HG02973 (cell line): Measurements from ENCODE around the gene SDE2.
A peak's percentile ranks its signal among the peaks of the same experiment; 100 is the strongest.
"Not testable (repeated sequence)": the region's sequence is repeated elsewhere in the genome, so short reads cannot be mapped to it uniquely, and the experiment has no call there.

Source experiments
- ATAC-seq: cut with Tn5 transposase; IDR thresholded peaks from one replicate; pipeline ENCODE4 v1.9.1; 2021; ENCODE audit warnings: moderate library complexity; ENCODE audit not compliant: unreplicated experiment

Gene SDE2

DNA sequence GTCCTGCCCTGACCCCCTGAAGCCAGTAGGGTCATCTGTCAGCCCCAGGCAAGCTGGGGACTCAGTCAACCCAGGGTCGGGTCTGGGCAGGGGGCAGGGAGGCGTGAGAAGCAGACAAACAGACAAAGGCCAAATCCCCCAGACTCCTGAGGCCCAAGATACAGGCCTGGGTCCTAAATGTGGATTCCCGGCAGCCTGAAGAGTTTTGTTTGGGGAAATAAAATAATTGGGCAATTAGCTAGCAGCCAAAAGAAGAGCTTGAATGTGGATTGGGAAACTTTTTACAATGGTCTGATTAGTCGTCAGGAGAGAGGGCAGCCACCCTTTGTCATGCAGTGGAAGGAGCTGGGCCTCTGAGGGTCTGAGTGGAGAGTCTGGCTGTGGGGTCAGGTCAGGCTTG, 53.6 kb downstream of the SDE2 start:
- no peak for ATAC-seq

DNA sequence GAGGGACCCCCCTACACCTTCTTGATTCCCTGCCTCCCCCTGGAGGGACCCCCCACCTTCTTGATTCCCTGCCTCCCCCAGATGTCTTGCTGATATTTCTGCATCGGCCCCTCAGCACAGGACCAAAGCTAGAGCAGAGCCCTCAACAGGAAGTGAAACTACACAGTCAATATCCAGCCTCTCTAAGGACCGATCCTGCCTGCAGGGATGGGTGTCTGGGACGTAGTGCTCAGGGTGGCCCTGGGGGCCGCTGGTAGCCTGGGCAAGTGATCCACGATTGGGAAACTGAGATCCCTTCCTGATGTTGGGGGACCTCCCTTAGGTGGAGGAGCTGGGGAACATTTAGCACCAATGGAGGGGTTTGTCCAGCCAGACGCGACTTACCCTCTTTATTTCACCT, 54.2 kb downstream of the SDE2 start:
- peak; percentile 88 for ATAC-seq

DNA sequence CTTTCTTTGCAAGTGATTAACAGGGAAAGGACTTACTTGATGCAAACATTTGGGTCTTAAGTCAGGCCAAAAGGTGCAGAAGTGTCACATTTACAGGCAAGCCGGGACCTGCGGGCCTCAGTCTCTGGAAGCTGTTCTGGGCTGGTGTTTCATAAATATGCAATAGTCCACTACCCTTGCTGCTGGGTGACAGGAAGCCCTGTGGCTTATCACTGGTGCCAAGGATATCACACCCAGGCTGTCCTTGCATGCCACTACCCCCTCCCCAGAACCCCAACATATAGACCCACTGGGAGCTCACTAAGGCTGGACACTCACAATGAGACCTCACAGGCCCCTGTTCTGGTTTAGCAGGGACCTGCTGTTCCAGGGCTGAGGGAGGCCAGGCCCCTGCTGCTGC, 54.8 kb downstream of the SDE2 start:
- no peak for ATAC-seq

DNA sequence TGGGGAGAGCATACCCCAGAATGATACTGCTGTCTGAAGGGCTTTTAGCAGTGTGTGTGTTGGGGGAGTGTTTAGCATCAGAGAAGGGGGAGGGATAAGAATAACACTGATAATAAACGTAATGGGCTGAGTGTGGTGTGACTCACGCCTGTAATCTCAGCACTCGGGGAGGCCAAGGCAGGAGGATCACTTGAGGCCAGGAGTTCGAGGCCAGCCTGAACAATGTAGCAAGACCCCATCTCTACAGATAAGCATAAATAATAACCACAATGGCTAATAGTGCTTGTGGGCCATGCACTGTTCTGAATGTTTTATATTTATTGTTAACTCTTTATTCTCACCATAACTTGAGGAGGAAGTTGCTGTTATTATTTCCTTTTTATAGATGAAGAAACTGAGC, 55.6 kb downstream of the SDE2 start:
- no peak for ATAC-seq

DNA sequence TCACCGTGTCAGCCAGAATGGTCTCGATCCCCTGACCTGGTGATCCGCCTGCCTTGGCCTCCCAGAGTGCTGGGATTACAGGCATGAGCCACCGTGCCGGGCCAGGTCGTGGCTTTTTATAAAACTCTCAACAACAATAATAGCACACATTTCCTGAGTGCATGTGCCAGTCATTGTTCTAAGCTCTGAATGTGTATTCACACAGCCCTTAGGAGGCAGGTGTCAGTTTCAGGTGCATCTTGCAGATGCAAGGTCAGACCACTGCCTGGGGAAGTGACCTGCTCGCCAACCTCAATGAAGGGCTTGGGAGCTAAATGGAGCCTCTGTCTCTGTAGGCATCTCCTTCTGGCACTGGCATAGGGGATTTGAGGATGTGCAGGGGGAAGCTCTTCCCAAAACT, 56.6 kb downstream of the SDE2 start:
- no peak for ATAC-seq

DNA sequence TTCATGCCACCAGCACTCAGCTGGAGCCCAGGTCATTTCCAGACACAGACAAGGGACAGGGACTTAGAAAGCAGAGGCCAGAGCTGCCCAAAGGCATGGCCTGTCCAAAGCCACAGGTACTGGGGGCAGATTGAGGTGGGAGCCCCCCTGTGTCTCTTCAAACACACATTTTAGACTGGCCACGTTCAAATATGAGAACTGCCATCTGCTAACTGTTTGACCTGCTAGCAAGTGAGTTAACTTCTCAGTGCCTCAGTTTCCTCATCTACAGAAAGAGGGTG, 57.3 kb downstream of the SDE2 start:
- no peak for ATAC-seq

DNA sequence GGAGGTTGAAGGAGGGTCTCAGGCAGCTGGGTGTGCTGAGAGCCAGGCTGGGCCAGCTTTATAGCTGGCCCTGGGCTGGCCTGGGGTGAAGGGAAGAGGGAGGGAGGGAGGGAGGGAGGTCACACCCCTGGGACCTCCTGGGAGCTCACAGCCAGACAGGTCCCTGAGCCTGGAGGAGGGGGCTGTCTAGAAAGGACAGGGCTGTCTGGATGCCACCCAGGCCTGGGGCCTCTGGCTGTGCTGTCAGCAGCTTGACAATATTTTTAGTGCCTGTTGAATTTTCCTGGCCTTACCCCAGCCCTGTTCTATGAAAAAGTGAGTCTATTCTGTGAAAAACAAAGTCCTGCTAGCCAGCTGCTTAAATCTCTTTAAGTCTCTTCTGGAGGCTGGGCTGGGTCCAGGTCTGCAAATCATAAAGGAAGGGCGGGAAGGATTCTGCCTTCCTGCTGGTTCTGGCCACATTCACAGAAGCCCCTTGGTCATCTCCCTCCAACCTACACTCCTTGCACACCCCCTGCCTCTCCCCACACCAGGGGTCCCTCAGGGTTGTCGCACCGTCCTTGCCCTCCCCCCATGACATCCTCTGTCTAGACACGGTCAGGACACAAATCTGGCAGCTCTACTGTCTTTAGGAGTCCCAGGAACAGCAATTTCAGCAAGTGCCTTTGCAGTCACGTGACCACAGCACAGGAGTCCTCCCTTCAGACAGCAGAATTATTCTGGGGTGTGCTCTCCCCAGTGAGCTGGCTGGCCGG, 57.8 kb downstream of the SDE2 start, which contains the start of gene LEFTY2:
Gene LEFTY2, minus strand, starts transcription at position 34 of the 755 bp plus-strand sequence. CDS start 80 bp downstream, outside the sequence.
- no peak for ATAC-seq

DNA sequence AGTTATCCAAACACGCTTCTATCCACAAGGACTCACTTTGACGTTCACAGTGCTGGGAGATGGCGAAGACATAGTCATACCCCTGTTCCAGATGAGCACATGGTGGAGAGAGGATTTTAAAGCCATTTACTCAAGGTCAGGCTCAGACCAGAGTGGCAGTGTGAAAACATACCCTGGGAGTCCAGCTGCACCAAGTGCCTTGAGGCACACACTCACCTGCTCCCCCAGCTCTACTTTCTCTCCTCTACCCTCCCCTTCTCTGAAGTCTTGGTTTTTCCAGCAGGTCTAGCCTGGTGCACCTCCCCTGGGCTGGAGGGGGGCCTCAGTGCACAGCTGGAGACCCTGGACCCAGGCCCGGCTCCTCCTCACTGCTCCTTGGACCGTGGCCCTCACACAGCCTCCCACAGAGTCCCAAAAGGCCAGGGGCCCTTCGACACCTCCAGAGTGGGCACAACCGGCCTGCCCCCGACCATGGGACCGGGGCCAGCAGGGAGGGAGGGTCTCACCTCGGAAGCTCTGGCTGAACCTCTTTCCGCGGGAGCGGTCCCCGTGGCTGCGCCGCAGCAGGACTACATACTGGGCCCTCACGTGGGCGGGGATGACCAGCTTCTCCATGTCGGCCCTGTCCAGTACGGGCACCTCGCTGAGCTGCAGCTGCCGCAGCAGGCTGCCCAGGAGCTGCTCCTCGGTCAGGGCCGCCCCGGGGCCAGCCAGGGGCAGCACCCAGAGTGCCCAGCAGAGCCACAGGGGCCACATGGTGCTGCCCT, 58.6 kb downstream of the SDE2 start:
- ATAC-seq = no peak

DNA sequence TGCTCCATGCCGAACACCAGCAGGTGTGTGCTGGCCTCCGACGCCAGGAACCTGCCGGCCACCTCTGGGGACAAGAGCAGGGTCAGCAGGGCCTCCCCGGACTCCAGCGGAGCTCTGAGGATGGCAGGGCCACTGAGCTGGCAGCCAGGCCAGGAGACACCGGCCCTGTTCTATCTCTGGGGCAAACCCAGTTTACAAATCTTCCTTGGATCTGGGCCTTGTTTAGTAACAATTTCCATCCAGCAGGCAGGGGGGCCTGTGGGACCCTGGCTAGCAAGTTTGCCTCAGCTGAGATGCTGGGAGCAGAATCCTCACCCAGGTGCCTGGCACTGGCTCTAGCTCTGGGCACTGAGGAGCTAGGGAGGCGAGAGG, 59.2 kb downstream of the SDE2 start:
- ATAC-seq = not testable (repeated sequence)

DNA sequence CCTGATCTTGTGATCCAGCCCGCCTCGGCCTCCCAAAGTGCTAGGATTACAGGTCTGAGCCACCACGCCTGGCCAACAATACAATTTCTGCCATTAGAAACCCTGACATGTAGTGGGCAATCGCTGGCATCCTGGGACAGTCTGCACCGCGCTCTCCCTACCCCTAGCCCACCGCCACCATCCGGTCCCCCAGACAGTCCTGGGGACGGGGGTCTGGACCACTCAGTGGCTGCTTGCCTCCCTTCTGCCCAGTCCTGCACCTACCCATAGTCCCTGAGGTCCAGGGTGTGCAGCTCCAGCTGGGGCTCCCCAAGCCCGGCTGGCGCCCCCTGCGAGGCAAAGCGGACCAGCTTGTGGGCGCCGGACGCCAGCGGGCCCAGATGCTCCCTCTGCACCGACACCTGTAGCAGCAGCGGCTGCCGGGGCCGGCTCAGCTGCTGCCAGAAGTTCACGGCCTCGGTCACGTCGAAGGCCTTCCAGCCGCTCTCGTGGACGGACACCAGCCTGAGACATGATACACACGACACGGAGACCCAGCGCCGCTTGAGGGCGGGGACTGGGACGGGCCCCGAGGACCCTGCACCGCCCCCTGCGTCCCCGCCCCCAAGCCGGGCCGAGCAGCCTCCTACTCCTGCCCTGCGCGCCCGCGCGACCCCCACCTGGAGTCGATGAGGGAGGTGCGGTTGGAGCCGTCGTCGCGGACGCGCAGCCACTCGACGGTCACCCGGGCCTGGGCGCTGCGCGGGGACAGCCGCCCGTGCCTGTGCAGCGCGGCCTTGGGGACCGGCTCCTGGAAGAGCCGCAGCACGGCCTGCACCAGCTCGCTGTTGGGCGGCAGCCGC, 59.8 kb downstream of the SDE2 start:
- not testable (repeated sequence) for ATAC-seq

DNA sequence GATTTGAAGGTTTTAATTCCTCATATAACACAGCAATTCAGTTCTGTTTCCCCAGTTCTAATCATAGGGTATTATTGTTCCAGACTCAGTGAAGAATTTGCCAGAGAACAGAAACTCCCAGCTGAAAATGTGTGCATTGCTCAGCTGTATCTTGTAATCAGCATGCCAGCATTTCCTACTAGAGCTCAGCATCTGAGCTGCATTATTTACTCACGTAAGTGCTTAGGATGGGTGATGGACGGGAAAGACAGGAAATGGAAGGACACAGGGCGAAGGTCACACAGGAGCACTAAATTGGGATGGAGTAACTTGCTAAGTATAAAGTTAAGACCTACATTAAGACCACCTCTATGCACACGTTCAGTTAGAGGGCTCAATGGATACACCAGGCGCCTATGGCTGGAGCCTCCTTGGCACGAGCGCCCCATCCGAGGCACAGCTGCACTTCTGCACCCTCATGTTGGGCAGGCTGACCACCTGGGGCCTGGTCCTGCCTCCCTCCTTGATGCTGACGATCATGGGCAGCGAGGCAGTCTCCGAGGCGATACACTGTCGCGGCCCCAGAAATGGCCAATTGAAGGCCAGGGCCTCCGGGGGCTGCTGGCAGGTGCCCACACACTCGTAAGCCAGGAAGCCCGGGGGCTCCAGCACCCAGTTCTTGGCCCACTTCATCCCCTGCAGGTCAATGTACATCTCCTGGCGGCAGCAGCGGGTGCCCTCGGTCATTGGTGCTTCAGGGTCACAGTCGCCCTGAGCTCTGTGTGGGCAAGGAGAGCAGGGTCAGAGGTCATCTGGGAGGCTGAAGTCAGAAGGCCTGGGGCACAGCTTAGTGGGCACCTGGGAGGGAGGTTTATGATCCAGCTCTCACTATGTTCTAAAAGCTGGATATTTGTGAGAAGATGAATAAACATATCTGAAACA, 61.8 kb downstream of the SDE2 start:
- ATAC-seq = no peak

DNA sequence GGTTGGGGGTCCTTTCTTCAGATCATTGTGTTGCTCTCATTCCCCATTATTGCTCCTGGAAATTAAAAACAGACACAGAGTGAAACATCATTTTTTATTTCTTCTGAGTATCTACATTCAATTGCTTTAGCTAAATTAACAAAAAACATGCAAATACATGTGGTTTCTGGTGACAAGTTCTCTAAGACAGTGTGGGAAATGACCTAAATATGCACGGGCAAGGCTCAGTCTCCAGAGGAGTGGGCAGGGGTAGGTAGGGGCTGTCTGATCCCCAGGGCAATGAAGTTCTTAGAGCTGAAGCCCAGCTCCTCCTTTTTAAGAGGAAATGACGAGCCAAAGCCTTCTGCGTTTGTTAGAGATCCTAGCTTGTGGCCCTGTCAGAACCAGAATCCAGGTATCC, 62.6 kb downstream of the SDE2 start:
- no peak for ATAC-seq

DNA sequence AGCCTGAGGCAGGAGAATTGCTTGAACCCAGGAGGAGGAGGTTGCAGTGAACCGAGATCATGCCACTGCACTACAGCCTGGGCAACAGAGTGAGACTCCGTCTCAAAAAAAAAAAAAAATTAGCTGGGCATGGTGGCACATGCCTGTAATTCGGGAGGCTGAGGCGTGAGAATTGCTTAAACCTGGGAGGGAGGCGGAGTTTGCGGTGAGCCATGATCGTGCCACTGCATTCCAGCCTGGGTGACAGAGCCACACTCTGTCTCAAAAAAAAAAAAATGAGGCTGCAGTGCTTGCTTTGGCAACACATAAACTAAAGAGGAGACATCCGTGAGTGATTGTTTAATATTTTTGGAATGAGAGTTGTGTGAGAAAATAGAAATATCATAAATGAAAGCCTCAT, 63.1 kb downstream of the SDE2 start:
- ATAC-seq = not testable (repeated sequence)

DNA sequence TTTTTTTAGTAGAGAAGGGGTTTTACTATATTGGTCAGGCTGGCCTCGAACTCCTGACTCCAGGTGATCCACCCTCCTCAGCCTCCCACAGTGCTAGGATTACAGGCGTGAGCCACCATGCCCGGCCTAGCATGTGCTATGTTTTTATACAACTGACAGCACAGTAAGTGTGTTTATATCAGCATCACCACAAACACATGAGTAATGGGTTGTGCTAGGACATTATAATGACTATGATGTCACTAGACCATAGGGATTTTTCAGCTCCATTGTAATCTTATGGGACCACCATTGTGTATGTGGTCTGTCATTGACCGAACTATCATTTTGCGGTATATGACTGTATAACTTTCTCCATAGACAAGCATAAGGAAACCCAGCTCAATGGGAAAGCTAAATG, 64.4 kb downstream of the SDE2 start:
- no peak for ATAC-seq

DNA sequence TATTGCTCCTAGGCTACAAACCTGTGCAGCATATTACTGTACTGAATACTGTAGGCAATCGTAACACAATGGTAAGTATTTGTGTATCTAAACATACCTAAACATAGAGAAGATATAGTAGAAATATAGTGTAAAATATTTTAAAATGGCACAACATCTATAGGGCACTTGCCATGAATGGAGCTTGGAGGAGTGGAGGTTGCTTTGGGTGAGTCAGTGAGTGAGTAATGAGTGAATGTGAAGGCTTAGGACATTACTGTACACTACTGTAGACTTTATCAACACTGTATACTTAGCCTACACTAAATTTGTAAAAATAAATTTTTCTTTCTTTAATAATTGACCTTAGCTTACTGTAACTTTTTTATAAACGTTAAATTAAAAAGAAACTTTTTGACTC, 66.1 kb downstream of the SDE2 start:
- no peak for ATAC-seq
